Tibial nerve (tissue), 3 donors: ENCODE data around the gene ITPRID2.

Experiments used
- CTCF ChIP-seq, 5 experiments: fragments of 200-600 bp in 3 of 5; fragments of 450-650 bp in 2 of 5; sonication (generic) in 3 of 5; IDR thresholded peaks; one replicate each; pipeline ENCODE4 v1.5.1; 2016 to 2019; ENCODE audit warnings: antibody characterized with exemption in 5 of 5, mild to moderate bottlenecking in 3 of 5, moderate library complexity in 2 of 5
- POLR2A ChIP-seq, 2 donors: fragments of 450-650 bp; IDR thresholded peaks; one replicate each; pipeline ENCODE4 v1.6.1; 2017; ENCODE audit warnings: antibody characterized with exemption in 2 of 2, mild to moderate bottlenecking in 2 of 2, moderate library complexity in 2 of 2

GRCh38 chr2:181849601-181850000 is 41.9 kb upstream of the ITPRID2 start:
- TF ChIP-seq CTCF (IDR thresholded peaks at IDR 0.05), result no peak
- TF ChIP-seq POLR2A (IDR thresholded peaks at IDR 0.05), result no peak
